Hematopoietic multipotent progenitor cell (in vitro differentiated cells): ENCODE measurements around the gene MYL5. TPM values are rescaled to one million over a fixed set of nuclear protein-coding genes. Genes with fewer than 3 reads are reported as not detected.
"Not testable (repeated sequence)": the region's sequence is repeated elsewhere in the genome, so short reads cannot be mapped to it uniquely, and the experiment has no call there.

Experiments
- DNase-seq, 3 donors: peaks; one replicate each; pipeline ENCODE4 v3.0.0-alpha.2; 2011 to 2015; ENCODE audit warnings: low read depth in 2 of 3, low spot score in 2 of 3
- total RNA-seq: library from RNA; depleted of rRNA; stranded (reverse); fragments of >200 nt; gene quantifications from one replicate; pipeline ENCODE4 v1.2.3, GENCODE V29; 2012

Gene MYL5
- total RNA-seq, 1 donor: 13.2 TPM

GRCh38 chr4:669806-670559, 4.4 kb upstream of the MYL5 start:
- not testable (repeated sequence) for DNase-seq

GRCh38 chr4:671769-672168, 2.6 kb upstream of the MYL5 start:
- DNase-seq: no peak

GRCh38 chr4:673349-674091, 822 bp upstream of the MYL5 start:
- no peak for DNase-seq

GRCh38 chr4:675036-675882, 917 bp downstream of the MYL5 start:
- peak in 1 of 3 donors; percentile 42 for DNase-seq

- no peak for DNase-seq
Observed at GRCh38 chr4:675980-676870, 1.9 kb downstream of the MYL5 start.

DNA sequence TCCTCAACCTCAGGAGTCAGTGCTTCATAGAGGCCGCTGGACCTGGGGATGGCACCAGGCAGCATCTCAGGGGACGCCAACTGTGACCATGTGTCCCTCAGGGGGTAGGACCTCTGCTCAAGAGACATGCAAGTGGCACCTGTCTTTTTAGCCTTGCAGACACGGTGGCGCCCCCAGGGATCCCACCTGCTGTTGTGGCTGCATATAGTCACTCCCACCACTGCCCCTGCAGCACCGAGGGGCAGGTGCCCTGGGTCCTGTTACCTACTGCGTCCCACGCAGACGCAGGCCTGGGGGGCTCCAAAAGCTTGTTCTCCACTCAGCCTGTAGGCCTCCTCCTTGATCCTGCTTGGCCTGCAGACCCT, 2.5 kb downstream of the MYL5 start:
- no peak for DNase-seq

DNA sequence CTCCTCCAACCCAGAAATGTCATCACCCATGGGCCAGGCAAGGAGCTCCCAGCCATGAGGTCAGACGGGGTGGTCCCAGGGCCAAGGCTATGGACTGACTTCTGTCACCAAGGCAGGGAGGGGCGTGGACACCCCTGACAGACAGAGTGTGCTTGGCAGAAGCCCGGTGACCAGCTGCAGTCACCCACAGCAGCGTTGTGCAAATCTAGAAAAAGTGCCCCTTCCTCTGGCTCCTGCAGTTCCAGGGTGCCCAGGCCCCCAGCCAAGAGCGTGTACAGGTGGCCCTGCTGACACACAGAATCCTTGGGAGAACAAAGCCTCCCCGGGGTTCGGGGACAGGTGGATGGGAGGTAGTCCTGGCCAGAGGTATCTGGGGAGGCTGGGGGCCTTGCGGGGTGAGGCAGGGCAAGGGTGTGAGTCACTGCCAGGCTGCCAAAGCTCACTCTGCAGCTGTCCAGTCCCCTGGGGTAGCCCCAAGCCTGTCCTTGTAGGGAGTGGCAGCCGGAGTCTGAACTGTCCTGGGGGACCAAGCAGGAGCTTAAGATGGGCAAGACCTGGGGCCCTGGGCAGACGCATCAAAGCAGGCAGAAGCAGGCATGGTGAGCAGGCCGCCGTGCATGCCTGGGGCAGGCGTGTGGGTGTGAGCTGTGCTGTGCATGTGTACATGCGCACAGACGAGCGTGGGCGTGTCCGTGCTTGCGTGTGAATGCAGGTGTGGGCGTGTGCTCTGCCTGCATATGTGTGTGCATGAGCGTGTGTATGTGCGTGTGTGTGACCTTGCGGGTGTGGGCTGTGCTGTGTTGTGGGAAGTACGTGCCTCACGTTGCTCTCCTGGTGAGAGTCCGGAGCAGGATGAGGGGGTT, 3.3 kb downstream of the MYL5 start:
- DNase-seq: no peak

GRCh38 chr4:678331-679103, 4.2 kb downstream of the MYL5 start:
- no peak for DNase-seq

- DNase-seq: no peak
Observed at GRCh38 chr4:679104-679481, 4.8 kb downstream of the MYL5 start.

DNA sequence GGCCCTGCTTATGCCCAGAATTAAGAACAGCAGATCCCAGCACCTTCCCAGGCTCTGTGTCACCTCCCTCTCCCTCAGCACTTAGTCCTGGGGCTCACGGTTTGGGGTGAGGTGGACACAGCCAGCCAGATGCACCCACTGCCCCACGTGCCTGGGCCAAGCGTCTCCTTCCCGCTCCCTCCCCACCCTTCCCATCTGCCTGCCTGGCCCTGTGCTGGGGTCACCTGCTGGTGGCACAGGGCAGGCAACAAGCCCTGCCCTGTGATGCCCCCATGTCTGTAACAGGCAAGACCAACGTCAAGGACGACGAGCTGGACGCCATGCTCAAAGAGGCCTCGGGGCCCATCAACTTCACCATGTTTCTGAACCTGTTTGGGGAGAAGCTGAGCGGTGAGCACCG, 5.3 kb downstream of the MYL5 start:
- no peak for DNase-seq

DNA sequence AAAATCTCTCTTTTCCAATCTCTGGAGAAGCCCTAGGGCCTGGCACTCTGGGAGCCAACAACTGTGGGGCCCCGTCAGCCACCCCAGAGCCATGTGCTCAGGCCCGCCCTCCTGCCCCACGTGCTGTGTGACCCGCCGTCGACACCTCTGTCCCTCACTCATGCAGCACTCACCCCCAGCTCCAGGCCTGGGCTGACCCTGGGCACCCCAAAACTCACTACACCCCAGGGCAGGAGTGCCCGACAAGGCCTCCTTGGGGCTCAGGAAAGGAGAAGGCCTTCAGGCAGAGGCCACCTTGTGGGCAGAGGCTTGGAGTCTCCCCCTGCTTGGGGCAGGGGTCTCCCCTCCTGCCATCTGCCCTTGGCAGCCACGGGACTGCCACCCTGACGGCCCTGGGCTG, 5.7 kb downstream of the MYL5 start:
- DNase-seq: no peak

GRCh38 chr4:680551-680927, 6.2 kb downstream of the MYL5 start:
- DNase-seq: no peak

DNA sequence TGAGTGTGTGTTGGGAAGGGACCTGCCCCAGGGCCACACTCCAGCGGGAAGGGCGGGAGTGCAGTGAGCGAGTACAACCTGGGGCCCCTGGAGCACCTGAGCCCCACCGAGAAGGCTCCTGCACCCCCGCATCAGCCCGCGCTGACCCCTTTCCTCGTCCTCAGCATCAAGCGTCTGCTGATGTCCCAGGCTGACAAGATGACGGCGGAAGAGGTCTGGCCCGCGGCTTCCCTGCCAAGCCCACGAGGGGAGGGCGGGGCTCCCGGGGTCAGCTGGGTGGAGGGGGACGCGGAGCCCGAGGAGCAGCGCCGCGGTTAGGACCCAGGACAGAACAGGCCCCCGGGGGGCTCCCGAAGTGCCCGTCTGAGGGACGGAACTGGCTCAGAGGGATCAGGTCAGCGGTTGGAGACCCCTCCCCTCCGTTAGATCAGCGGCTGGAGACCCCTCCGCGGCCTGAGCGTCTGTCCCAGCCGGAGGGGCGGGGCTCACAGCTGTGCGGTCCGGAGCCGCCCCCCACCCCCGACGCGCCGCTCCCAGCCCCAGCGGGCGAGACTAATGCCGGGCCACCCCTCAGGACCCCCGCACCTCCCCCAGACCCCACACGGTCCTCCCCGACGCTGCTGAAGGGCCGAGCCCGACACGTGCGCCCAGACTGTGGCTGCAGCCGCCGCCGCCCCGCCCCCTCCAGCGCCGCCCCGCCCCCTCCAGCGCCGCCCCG, 6.7 kb downstream of the MYL5 start:
- DNase-seq: peak in 2 of 3 donors; percentile 70 to 76

GRCh38 chr4:681736-682451, 7.6 kb downstream of the MYL5 start:
- DNase-seq: no peak

- no peak for DNase-seq
Observed at GRCh38 chr4:682490-683172, 8.3 kb downstream of the MYL5 start.

GRCh38 chr4:683247-683897, 9.0 kb downstream of the MYL5 start:
- peak in 1 of 3 donors; percentile 46 for DNase-seq
